HUES48 (cell line): ENCODE measurements around the gene GPBP1.
"Not testable (repeated sequence)": the region's sequence is repeated elsewhere in the genome, so short reads cannot be mapped to it uniquely, and the experiment has no call there.

Experiments
- H3K27ac ChIP-seq: one replicate; pipeline ENCODE4 v1.7.0; 2013; ENCODE audit warnings: low read depth, low read length, inconsistent platforms
- H3K27me3 ChIP-seq: 2 replicates; pipeline ENCODE4 v1.6.1; 2013; ENCODE audit warnings: mild to moderate bottlenecking, low read length; ENCODE audit not compliant: control insufficient read depth, insufficient read depth
- H3K36me3 ChIP-seq: 2 replicates; pipeline ENCODE4 v1.6.1; 2013; ENCODE audit warnings: low read length; ENCODE audit not compliant: control insufficient read depth, insufficient read depth
- H3K4me1 ChIP-seq: 2 replicates; pipeline ENCODE4 v1.6.1; 2013; ENCODE audit warnings: mild to moderate bottlenecking, low read length; ENCODE audit not compliant: control insufficient read depth, insufficient read depth
- H3K4me3 ChIP-seq: 2 replicates; pipeline ENCODE4 v1.5.1; 2013; ENCODE audit warnings: mild to moderate bottlenecking, low read depth, low read length
- H3K9ac ChIP-seq: 2 replicates; pipeline ENCODE4 v1.6.1; 2013; ENCODE audit warnings: mild to moderate bottlenecking, low read depth, low read length, moderate library complexity
- H3K9me3 ChIP-seq: 2 replicates; pipeline ENCODE4 v1.6.1; 2013; ENCODE audit warnings: low read length; ENCODE audit not compliant: control insufficient read depth, insufficient read depth

GPBP1 gene

GRCh38 chr5:57309022-57309421 is 135.2 kb downstream of the GPBP1 start:
- H3K4me3 ChIP-seq, H3K27ac ChIP-seq, H3K4me1 ChIP-seq, H3K27me3 ChIP-seq, H3K36me3 ChIP-seq, H3K9ac ChIP-seq: not testable (repeated sequence)
- peaks cover 24% of the 10 kb centered on the region for H3K9me3 ChIP-seq

- Histone ChIP-seq H3K4me1 (peaks cover 4% of the 10 kb centered on the region; the same call in 1 of the 2 replicates), H3K27ac (no peak overlapping the region), H3K27me3 (no peaks in the 10 kb centered on the region), H3K4me3 (no peak overlapping the region), H3K9me3 (peaks cover 20% of the 10 kb centered on the region), H3K36me3 (no peaks in the 10 kb centered on the region), H3K9ac (no peak overlapping the region)
Observed at GRCh38 chr5:57311251-57311650, 137.4 kb downstream of the GPBP1 start.

GRCh38 chr5:57311921-57312735 is 138.3 kb downstream of the GPBP1 start:
- Histone ChIP-seq H3K36me3 (no peaks in the 10 kb centered on the region), H3K9ac (no peak overlapping the region), H3K27me3 (no peaks in the 10 kb centered on the region), H3K27ac (no peak overlapping the region), H3K4me1 (peaks cover 4% of the 10 kb centered on the region; the same call in 1 of the 2 replicates), H3K4me3 (no peak overlapping the region), H3K9me3 (peaks cover 11% of the 10 kb centered on the region)

GRCh38 chr5:57313716-57314115 is 139.9 kb downstream of the GPBP1 start:
- Histone ChIP-seq H3K9ac (no peak overlapping the region), H3K4me3 (no peak overlapping the region), H3K27me3 (no peaks in the 10 kb centered on the region), H3K27ac (no peak overlapping the region), H3K9me3 (peaks cover 3% of the 10 kb centered on the region; the same call in 1 of the 2 replicates), H3K4me1 (peaks cover 4% of the 10 kb centered on the region; the same call in 1 of the 2 replicates), H3K36me3 (no peaks in the 10 kb centered on the region)
